Nephron progenitor cell (in vitro differentiated cells): ENCODE measurements around the gene MYH10.
A peak's percentile ranks its signal among the peaks of the same experiment; 100 is the strongest.

Experiments used
- DNase-seq: peaks from one replicate; pipeline ENCODE4 v3.0.0; 2021
- H3K27ac Mint-ChIP-seq: 2 replicates; pipeline ENCODE4 v1.8.0; 2021; ENCODE audit warnings: mild to moderate bottlenecking, moderate library complexity, mixed read lengths
- H3K27me3 Mint-ChIP-seq: 2 replicates; pipeline ENCODE4 v1.8.0; 2021; ENCODE audit warnings: mild to moderate bottlenecking, low read depth, mixed read lengths; ENCODE audit not compliant: poor library complexity
- H3K36me3 Mint-ChIP-seq: 2 replicates; pipeline ENCODE4 v1.8.0; 2021; ENCODE audit warnings: low read depth, mixed read lengths
- H3K4me1 Mint-ChIP-seq: 2 replicates; pipeline ENCODE4 v1.8.0; 2021; ENCODE audit warnings: mixed read lengths
- H3K4me3 Mint-ChIP-seq: 2 replicates; pipeline ENCODE4 v1.8.0; 2021; ENCODE audit warnings: mild to moderate bottlenecking, moderate library complexity, mixed read lengths
- H3K9me3 Mint-ChIP-seq: 2 replicates; pipeline ENCODE4 v1.8.0; 2021; ENCODE audit warnings: mild to moderate bottlenecking, moderate library complexity, mixed read lengths
- CTCF ChIP-seq: fragments of 200-600 bp; sonication (generic); IDR thresholded peaks from 2 replicates; pipeline ENCODE4 v1.5.0; 2021; ENCODE audit warnings: antibody characterized with exemption

MYH10 gene

GRCh38 chr17:8430966-8431365 lies 199.6 kb downstream of the MYH10 start:
- DNase-seq = no peak
- peaks cover 10% of the 10 kb centered on the region for H3K27me3 Mint-ChIP-seq
- no peaks in the 10 kb centered on the region for H3K9me3 Mint-ChIP-seq
- no peak for TF ChIP-seq CTCF
- no peak overlapping the region for H3K4me3 Mint-ChIP-seq
- peak overlapping the region; percentile 50 for H3K27ac Mint-ChIP-seq
- peaks cover 5% of the 10 kb centered on the region for H3K4me1 Mint-ChIP-seq
- H3K36me3 Mint-ChIP-seq = no peaks in the 10 kb centered on the region

GRCh38 chr17:8426802-8427201 lies 203.7 kb downstream of the MYH10 start:
- no peaks in the 10 kb centered on the region for H3K9me3 Mint-ChIP-seq

DNA sequence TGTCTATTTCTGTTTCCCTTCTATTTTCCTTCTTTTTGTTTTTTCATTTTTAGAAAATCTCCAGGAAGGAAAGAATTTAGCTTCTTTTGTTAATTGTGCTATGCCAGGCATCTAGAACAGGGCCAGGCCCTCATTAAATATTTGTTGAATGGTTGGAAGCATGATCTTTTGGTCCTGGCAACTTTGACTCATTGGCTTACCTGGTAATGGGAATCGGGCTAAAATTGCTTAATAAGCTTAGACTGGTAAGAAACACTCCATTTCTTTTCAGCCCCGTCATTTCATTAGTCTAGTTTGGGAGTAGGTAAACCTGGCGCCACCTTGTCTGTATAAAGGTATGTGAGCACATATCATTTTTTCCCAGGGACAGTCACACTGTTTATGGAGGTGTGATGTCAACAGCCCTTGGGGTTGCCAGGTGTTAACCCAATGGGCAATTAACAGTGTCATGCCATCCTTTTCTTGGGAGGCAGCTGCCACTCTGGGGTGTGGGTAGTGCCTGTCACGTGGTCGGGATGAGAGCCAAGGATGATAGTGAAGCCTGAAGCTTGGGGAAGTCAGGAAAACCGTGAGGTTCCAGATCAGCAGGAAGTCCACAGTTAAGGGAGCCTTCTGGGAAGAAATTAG lies 204.3 kb downstream of the MYH10 start:
- DNase-seq = no peak
- Mint-ChIP-seq H3K9me3 (no peaks in the 10 kb centered on the region), H3K27me3 (peaks cover 15% of the 10 kb centered on the region), H3K4me3 (no peak overlapping the region), H3K36me3 (no peaks in the 10 kb centered on the region), H3K27ac (no peak overlapping the region), H3K4me1 (no peaks in the 10 kb centered on the region)
- TF ChIP-seq CTCF = no peak

More at GRCh38 chr17:8426802-8427201, 203.7 kb downstream of the MYH10 start:
- Mint-ChIP-seq H3K27me3 (peaks cover 13% of the 10 kb centered on the region), H3K36me3 (no peaks in the 10 kb centered on the region), H3K27ac (no peak overlapping the region), H3K4me1 (no peaks in the 10 kb centered on the region), H3K4me3 (no peak overlapping the region)
- DNase-seq = no peak
- TF ChIP-seq CTCF = no peak
